Tibial artery (tissue), 4 donors: ENCODE results near the gene TMTC1.

Source experiments
- DNase-seq, 2 donors: peaks; one replicate each; pipeline ENCODE4 v3.0.0-alpha.2; 2019
- H3K27ac ChIP-seq, 2 donors: fragments of 200-600 bp; sonication (generic) in 1 of 2; 1 replicate in 1 of 2; 2 replicates in 1 of 2; pipeline ENCODE4 v1.5.1; 2018 to 2019; ENCODE audit warnings: mild to moderate bottlenecking in 1 of 2
- H3K27me3 ChIP-seq, 2 donors: fragments of 200-600 bp; sonication (generic) in 1 of 2; one replicate each; pipeline versions ENCODE4 v1.5.1 to v1.6.0; 2016 to 2019
- H3K36me3 ChIP-seq, 3 donors: fragments of 200-600 bp; sonication (generic) in 2 of 3; one replicate each; pipeline ENCODE4 v1.5.1; 2016 to 2019; ENCODE audit warnings: mild to moderate bottlenecking in 2 of 3
- H3K4me1 ChIP-seq, 4 donors: fragments of 200-600 bp; sonication (generic) in 2 of 4; 1 replicate in 3 of 4; 2 replicates in 1 of 4; pipeline ENCODE4 v1.5.1; 2016 to 2019
- H3K4me3 ChIP-seq, 2 donors: fragments of 200-600 bp; sonication (generic) in 1 of 2; 1 replicate in 1 of 2; 2 replicates in 1 of 2; pipeline ENCODE4 v1.5.1; 2018 to 2019; ENCODE audit warnings: mild to moderate bottlenecking in 2 of 2
- H3K9me3 ChIP-seq, 3 donors: fragments of 200-600 bp; sonication (generic) in 1 of 3; one replicate each; pipeline ENCODE4 v1.5.1; 2016 to 2019
- CTCF ChIP-seq, 2 experiments: fragments of 200-600 bp in 1 of 2; fragments of 450-650 bp in 1 of 2; IDR thresholded peaks; one replicate each; pipeline ENCODE4 v1.5.1; 2017 to 2019; ENCODE audit warnings: antibody characterized with exemption in 2 of 2, mild to moderate bottlenecking in 1 of 2, moderate library complexity in 1 of 2
- intact Hi-C: fragments of 100-400 bp; cut with DNase I; formaldehyde crosslinking; loops from one replicate; pipeline ENCODE4 v1.15.0; 2023; ENCODE audit warnings: low total_unique reads

TMTC1 gene

GRCh38 chr12:29703528-29703927 is 80.2 kb downstream of the TMTC1 start:
- no peak overlapping the region for H3K27ac ChIP-seq
- H3K36me3 ChIP-seq, result no peaks in the 10 kb centered on the region
- H3K4me1 ChIP-seq, result peaks cover 0 to 78% (median 21%) of the 10 kb centered on the region in 4 donors
- H3K27me3 ChIP-seq, result no peaks in the 10 kb centered on the region
- no peak for DNase-seq
- TF ChIP-seq CTCF (IDR thresholded peaks at IDR 0.05), result no peak
- H3K9me3 ChIP-seq, result no peaks in the 10 kb centered on the region
- H3K4me3 ChIP-seq, result no peak overlapping the region
- intact Hi-C loops, result no loop called here

- H3K27me3 ChIP-seq, result no peaks in the 10 kb centered on the region
- no peak for DNase-seq
- H3K4me3 ChIP-seq, result no peak overlapping the region
- H3K27ac ChIP-seq, result no peak overlapping the region
- H3K36me3 ChIP-seq, result no peaks in the 10 kb centered on the region
- no peak for TF ChIP-seq CTCF (IDR thresholded peaks at IDR 0.05)
- H3K4me1 ChIP-seq, result peaks cover 0 to 72% (median 17%) of the 10 kb centered on the region in 4 donors
- intact Hi-C loops, result no loop called here
- H3K9me3 ChIP-seq, result no peaks in the 10 kb centered on the region
Observed at GRCh38 chr12:29702972-29703371, 80.8 kb downstream of the TMTC1 start.

- no peak for DNase-seq
Observed at GRCh38 chr12:29702222-29702621, 81.5 kb downstream of the TMTC1 start.

GRCh38 chr12:29700761-29701481 is 82.8 kb downstream of the TMTC1 start:
- DNase-seq, result no peak
- Histone ChIP-seq H3K27me3 (no peaks in the 10 kb centered on the region), H3K27ac (no peak overlapping the region), H3K36me3 (no peaks in the 10 kb centered on the region), H3K9me3 (no peaks in the 10 kb centered on the region), H3K4me1 (peaks cover 0 to 52% (median 8%) of the 10 kb centered on the region in 4 donors), H3K4me3 (no peak overlapping the region)
- no peak for TF ChIP-seq CTCF (IDR thresholded peaks at IDR 0.05)
- intact Hi-C loops, result no loop called here

More at GRCh38 chr12:29702222-29702621, 81.5 kb downstream of the TMTC1 start:
- Histone ChIP-seq H3K9me3 (no peaks in the 10 kb centered on the region), H3K27me3 (no peaks in the 10 kb centered on the region), H3K4me1 (peaks cover 0 to 65% (median 17%) of the 10 kb centered on the region in 4 donors), H3K27ac (no peak overlapping the region), H3K36me3 (no peaks in the 10 kb centered on the region), H3K4me3 (no peak overlapping the region)
- intact Hi-C loops, result no loop called here
- TF ChIP-seq CTCF (IDR thresholded peaks at IDR 0.05), result no peak

GRCh38 chr12:29698756-29699155 is 85.0 kb downstream of the TMTC1 start:
- H3K36me3 ChIP-seq, result no peaks in the 10 kb centered on the region
- no peak for DNase-seq
- intact Hi-C loops, result no loop called here
- no peak overlapping the region for H3K4me3 ChIP-seq
- peaks cover 0 to 35% (median 4%) of the 10 kb centered on the region in 4 donors for H3K4me1 ChIP-seq
- no peak overlapping the region for H3K27ac ChIP-seq
- no peaks in the 10 kb centered on the region for H3K9me3 ChIP-seq
- TF ChIP-seq CTCF (IDR thresholded peaks at IDR 0.05), result no peak
- H3K27me3 ChIP-seq, result no peaks in the 10 kb centered on the region
